ENCODE results near the gene IPCEF1. TPM values are rescaled to one million over a fixed set of nuclear protein-coding genes. Genes with fewer than 3 reads are reported as not detected.

Gene IPCEF1
- total RNA-seq, 1 experiment from 2014 or later: 0.48 TPM

GRCh38 chr6:154127657-154128056, 228.9 kb downstream of the IPCEF1 start:
- no peak overlapping the region for H3K23ac ChIP-seq (ENCODE audit: insufficient read length, low read depth, low read length)
- peak overlapping the region in 1 of 3 experiments; percentile 20; a peak in 1 of 7 replicates for H3K27ac Mint-ChIP-seq
- H3K4me3 Mint-ChIP-seq: no peak overlapping the region
- H4K91ac ChIP-seq (ENCODE audit: insufficient read length, low read depth, low read length): no peak overlapping the region
- H3K27ac ChIP-seq (ENCODE audit: insufficient read length, low read depth, low read length): no peak overlapping the region
- no peak overlapping the region for H3K4me2 ChIP-seq (ENCODE audit: insufficient read depth, insufficient read length, low read length)
- H3K18ac ChIP-seq (ENCODE audit: insufficient read length, low read depth, low read length): no peak overlapping the region
- H3K79me2 ChIP-seq (ENCODE audit: insufficient read depth, low read length): no peaks in the 10 kb centered on the region
- no peak overlapping the region for H4K8ac ChIP-seq (replicated peaks; ENCODE audit: insufficient read length, low read depth, low read length)
- no peak overlapping the region for H2BK120ac ChIP-seq (ENCODE audit: low read depth, low read length, poor library complexity, severe bottlenecking)
- H2BK5ac ChIP-seq (ENCODE audit: insufficient read length, low read length): no peak overlapping the region
- H3K27me3 ChIP-seq (ENCODE audit: insufficient read depth, low read length): no peaks in the 10 kb centered on the region
- H3K9me3 Mint-ChIP-seq: peaks cover 10 to 18% of the 10 kb centered on the region in 2 experiments
- peaks cover 6% of the 10 kb centered on the region; the same call in 1 of the 2 replicates for H3K27me3 Mint-ChIP-seq (ENCODE audit: low read depth)
- DNase-seq: peak; percentile 39
- H3K9ac ChIP-seq (ENCODE audit: extremely low read depth, insufficient read length, low read length): no peak overlapping the region
- peaks cover 15 to 19% of the 10 kb centered on the region in 2 experiments for H3K4me1 Mint-ChIP-seq
- no CpG with 5 or more reads among the region's 2 CpGs for WGBS (ENCODE audit: extremely low coverage, insufficient read length, low lambda C conversion rate)
- H3K4ac ChIP-seq (ENCODE audit: low read depth, low read length): no peak overlapping the region
- H3T11ph ChIP-seq (ENCODE audit: low read length): no peak overlapping the region
- no peaks in the 10 kb centered on the region for H3K79me1 ChIP-seq (ENCODE audit: insufficient read depth, low read depth, low read length, poor library complexity, severe bottlenecking)
- no peaks in the 10 kb centered on the region for H3K23me2 ChIP-seq (ENCODE audit: insufficient read length, low read depth, low read length, poor library complexity, severe bottlenecking)
- H3K14ac ChIP-seq (ENCODE audit: insufficient read depth, low read length): no peak overlapping the region
- H3K36me3 Mint-ChIP-seq (ENCODE audit: insufficient read depth in 1 of 3, low read depth in 3 of 3): peaks cover 2 to 4% (median 3%) of the 10 kb centered on the region in 3 experiments; a peak in 4 of 7 replicates
- H2AFZ ChIP-seq (ENCODE audit: low read length): no peak overlapping the region
- no peak overlapping the region for H2AK5ac ChIP-seq (ENCODE audit: insufficient read length, low read length)
- no peaks in the 10 kb centered on the region for H3K9me3 ChIP-seq (ENCODE audit: control insufficient read depth, low read depth, low read length)
- H3K4me1 ChIP-seq (ENCODE audit: insufficient read depth, low read length): peaks cover 6% of the 10 kb centered on the region; the same call in 1 of the 2 replicates
- TF ChIP-seq CTCF (conservative IDR thresholded peaks at IDR 0.05): no peak
- H2BK12ac ChIP-seq (ENCODE audit: insufficient read length, low read depth, low read length): no peak overlapping the region
- H2BK15ac ChIP-seq (ENCODE audit: low read depth, low read length): no peak overlapping the region
- H4K20me1 ChIP-seq (ENCODE audit: control insufficient read depth, insufficient read depth, insufficient read length): no peaks in the 10 kb centered on the region
- no peak overlapping the region for H2BK20ac ChIP-seq (ENCODE audit: low read depth, low read length, poor library complexity, severe bottlenecking)
- no peak overlapping the region for H3K56ac ChIP-seq (ENCODE audit: insufficient read length, low read depth, low read length)
- H4K5ac ChIP-seq (ENCODE audit: insufficient read length, low read depth, low read length): no peak overlapping the region

Data from H9 (cell line).